ENCODE data around the gene ADAM8.
"Not testable (repeated sequence)": the region's sequence is repeated elsewhere in the genome, so short reads cannot be mapped to it uniquely, and the experiment has no call there.

ADAM8 gene

DNA sequence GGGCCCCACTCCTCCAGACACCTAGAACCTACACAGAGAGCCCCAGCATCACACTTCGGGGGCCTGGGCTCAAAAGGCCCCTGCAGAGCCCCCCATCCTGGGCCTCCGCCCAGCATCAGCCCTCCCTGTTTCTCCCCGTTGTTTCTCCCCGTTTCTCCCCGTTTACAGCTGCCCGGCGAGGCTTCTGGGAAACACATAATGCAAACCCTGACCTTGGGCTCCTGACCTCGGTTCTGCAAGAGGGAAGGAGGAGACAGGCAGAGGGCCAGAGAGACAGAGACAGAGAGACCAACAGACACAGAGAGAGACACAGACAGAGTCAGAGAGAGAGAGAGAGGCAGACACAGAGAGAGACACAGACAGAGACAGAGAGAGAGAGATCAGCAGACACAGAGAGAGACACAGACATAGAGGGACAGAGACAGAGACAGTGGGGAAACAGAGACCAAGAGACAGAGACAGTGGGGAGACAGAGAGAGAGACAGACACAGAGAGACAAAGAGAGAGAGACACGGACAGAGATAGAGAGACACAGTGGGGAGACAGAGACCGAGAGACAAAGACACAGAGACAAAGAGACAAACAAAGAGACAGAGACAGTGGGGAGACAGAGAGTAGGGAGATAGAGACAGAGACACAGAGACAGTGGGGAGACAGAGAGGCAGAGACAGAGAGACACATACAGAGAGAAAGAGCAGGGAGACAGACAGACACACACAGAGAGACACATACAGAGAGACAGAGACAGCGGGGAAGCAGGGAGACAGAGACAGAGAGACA is 26.5 kb downstream of the ADAM8 start:
- no peak for DNase-seq (ENCODE audit: low read depth, low spot score)

DNA sequence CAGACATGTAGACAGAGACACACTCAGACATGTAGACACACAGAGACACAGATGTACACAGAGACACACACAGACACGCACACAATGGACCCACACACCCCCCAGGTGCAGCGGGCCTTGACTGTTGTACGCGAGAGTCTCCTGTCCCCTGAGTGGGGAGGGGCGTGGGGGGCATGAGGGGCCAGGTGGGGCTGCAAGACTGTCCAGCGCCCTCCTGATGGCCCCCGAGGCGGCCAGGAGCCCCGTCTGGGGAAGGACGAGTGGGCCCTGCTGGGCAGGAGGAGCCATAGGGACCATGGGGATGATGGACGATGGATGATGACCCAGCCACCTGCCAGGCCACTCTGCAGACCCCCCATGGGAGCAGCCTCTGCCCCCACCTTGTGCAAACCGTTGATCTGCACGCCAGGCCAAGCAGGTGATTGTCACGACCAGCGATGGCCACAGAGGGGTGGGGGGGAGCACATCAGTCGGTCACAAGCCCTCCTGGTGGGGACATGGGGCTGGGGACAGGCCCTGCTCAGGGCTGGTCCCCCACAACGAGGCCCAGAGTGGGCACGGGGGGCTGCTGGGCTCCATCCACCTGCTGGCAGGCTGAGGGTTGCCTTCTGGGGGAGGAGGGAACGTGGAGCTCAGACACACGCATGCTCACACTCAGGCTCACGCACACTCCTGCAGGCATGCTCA is 27.4 kb downstream of the ADAM8 start:
- no peak for DNase-seq (ENCODE audit: low read depth, low spot score)

DNA sequence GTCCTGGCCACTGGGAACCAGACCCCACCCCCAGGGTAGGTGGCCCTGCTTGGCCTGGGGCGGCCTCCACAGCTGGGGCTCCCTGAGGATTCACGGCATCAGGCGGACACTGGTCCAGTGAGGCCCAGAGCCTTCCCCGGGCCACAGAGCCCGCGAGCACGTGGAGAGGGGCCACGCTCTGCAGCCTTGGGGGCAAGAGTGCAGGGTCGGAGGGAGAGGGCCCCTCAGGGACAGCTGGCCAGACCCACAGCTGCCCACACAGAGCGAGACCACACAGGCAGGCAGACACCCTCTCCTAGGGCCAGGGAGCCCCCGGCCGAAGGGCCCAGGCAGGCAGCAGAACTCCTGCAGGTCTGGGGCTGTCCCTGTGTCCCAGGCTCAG is 28.3 kb downstream of the ADAM8 start:
- DNase-seq (ENCODE audit: low read depth, low spot score), result no peak

DNA sequence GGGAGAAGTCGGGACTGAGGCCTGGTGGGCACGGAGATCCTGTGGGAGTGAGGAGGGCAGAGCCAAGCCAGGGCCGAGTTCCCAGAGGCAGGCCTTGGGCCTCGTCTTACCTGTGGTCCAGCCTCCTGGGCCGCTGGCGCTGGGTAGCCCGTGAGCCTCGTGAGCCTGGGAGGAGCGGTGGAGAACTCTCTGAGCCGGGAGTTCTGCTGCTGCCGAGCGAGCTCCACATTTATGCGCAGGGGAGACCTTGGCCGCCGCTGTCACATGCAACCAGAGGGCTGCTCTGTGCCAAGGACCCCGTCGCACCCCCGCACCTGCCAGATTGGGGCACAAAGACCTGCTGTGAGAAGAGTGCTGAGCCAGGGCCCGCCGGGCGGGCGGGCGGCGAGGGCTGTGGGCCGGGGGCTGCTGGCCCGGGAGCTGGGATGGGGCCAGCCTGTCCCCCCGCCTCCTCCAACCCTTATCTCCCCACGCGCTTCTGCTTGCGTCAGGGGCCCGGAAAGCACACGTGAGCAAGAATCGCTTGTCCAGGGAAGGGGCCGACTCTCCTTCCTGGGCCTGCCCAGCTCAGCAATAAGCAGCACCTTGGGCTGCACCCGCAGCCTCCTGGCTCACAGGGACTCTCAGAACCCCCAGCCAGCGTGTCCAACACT is 28.9 kb downstream of the ADAM8 start:
- no peak for DNase-seq (ENCODE audit: low read depth, low spot score)

DNA sequence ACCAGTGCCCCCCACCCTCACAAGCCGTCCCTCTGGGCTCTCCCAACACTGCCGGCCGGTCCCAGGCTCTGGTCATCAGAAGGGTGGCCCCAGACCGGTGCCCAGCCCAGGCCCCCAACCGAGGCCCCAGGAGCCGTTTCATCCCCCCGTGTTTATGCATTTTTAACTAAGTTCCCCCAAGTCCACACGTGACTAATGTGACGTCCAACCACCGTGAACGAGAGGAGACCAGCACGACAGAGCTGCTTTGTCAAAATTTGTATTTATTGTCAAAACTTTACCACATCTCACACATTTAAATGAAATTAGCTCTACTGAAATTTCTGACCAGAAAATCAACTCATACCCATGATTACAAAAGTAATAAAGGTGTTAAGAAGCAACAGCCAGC is 30.4 kb downstream of the ADAM8 start:
- no peak for DNase-seq (ENCODE audit: low read depth, low spot score)

DNA sequence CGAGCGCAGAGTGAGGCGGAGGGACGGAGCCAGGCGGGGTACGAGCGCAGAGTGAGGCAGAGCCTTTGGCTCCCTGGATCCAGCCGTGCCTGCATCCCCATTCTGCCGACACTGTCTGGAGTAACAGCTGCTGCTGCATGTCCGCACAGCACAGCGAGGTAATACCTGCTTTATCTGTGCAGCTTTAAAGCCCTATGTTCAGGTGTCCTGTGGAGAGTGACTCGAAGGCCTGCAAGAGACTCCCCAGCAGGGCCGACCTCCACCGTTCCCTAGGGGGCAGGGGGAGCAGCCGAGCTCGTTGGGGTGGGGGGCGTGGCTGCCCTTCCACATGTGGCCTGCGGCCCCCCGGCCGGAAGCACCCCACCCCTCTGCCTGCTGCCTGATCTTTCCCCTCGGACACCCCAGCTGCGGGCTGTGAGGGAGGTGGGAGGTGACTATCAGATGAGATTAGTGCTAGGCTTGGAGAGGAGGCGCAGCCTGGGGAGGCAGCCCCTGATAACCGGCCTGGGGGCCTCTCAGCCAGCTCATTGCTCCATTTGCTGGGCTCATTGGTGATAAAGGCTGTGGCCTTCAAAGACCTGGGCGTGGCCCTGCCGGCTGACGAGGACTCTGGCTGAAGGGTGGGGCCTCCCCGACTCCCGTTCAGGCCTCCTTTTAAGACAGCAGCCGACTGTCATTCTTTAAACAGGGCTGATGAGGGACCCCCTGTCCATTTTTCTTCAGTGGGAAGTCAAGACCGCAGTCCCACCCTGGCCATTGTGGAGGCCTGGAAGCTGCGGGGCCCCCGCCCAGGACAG is 31.0 kb downstream of the ADAM8 start:
- peak; percentile 74 for DNase-seq (ENCODE audit: low read depth, low spot score)

DNA sequence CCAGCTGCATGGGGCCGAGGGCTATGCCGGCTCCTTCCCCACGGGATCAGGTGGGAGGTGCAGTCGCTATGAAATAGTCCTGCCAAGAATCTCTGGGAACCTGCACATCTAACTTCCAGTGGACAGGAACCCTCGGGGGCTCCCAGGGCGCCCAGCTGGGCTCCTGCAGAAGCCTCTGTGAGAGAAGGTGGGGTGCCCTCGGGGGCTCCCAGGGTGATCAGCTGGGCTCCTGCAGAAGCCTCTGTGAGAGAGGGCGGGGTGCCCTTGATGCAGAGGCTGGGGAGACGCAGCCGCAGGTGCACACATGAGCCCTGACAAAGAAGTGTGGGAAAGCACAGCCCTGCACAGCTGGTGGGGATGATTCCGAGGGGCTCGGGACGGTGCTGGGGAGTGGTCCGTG is 33.1 kb downstream of the ADAM8 start:
- no peak for DNase-seq (ENCODE audit: low read depth, low spot score)

DNA sequence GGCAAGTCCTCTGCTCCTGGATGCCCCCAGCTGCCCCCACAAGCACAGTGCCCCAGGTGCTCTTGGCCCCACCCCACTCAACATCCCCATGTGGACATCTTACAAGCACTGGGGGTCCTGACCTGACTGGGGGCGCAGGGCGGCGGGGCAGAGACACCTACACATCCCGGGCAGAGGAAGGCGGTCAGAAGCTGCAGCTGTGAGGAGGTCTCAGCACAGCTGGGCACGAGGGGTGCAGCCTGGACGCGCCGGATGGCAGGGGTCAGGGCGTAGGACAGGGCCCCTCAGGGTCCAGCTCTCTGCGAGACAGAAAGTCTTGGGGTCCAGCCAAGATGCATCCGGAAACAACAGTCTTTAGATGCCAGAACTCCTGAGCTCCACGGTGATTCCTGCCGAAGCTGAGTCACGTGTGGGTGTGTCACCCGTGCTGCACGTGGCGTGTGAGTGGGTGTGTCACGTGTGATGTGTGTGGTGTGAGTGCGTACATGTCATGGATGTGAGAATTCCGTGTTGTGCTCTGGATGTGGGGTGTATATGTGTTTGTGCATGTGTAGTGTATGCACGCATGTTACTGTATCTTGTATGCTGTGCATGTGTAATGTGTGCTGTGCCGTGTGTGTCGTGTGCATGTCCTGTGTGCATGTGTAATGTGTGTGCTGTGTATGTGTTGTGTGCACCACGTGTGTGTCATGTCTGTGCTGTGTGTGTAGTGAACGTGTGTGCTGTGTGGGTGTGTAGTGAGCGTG is 33.9 kb downstream of the ADAM8 start:
- no peak for DNase-seq (ENCODE audit: low read depth, low spot score)

DNA sequence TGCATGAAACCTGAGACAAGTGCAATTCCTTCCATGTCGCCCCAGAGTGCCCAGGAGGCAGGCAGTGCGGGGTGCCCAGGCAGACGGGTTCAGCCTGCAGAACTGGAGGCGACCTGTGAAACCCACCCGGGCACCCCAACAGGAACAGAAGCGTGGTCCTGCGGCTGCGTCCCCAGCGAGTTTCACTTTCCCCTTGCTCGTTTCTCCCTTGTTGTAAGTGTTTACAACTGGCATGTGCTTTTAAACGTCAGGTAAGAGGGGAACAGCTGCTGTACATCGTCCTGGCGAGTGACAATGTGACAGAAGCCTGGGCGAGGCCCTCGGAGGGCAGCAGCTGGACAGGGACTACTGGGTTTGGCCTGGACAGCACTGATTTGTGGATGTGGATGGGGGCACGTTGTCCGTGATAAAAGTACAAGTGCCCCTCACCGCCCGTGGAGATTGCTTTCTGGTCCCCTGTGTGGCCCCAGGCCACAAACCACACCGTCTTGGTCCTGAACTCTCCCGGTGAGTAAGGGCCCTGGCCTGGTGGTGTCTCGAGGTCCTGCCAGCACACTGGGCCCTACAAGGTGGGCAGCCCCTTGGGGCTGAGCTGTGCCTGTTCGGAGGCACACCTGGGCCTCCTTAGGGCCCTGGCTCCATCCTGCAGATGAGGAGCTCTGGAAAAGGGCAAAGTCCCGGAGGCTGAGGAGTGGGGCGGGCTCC is 35.0 kb downstream of the ADAM8 start:
- DNase-seq (ENCODE audit: low read depth, low spot score), result no peak

DNA sequence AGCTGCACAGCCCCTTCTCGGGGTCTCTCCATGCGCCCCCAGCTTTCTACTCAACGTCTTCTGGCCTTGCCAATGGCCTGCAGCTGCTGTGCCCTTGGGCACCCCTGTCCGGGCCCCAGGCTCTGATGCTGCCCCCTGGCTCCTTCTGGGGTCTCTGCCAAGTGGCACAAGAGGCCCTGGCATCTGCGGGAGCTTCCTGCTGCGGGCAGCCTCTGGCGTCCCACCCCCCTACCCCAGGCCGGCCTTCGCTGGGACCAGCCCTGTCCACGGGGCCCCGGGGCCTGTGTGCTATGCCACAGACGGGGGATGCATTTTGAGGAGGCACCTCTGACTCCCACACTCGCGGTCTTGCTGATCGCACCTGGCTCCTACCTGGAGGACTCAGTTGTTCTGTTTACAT is 36.7 kb downstream of the ADAM8 start:
- no peak for DNase-seq (ENCODE audit: low read depth, low spot score)

DNA sequence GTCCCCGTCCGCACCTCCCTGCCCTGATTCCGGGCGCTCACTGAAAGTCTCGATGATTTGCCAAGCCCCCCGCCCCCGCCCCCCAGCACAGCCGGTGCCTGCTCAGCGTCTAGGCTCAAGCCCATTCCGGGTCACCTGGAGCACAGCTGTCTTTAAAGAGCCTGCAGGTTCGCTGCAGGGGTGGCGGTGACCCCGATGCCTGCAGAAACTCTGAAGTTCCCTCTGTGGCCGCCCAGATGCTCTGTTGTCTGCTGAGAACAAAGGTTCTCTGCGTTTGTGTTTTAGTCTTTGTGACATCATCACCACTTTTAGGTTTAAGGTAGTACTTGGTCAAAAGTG is 38.2 kb downstream of the ADAM8 start:
- DNase-seq (ENCODE audit: low read depth, low spot score), result no peak

DNA sequence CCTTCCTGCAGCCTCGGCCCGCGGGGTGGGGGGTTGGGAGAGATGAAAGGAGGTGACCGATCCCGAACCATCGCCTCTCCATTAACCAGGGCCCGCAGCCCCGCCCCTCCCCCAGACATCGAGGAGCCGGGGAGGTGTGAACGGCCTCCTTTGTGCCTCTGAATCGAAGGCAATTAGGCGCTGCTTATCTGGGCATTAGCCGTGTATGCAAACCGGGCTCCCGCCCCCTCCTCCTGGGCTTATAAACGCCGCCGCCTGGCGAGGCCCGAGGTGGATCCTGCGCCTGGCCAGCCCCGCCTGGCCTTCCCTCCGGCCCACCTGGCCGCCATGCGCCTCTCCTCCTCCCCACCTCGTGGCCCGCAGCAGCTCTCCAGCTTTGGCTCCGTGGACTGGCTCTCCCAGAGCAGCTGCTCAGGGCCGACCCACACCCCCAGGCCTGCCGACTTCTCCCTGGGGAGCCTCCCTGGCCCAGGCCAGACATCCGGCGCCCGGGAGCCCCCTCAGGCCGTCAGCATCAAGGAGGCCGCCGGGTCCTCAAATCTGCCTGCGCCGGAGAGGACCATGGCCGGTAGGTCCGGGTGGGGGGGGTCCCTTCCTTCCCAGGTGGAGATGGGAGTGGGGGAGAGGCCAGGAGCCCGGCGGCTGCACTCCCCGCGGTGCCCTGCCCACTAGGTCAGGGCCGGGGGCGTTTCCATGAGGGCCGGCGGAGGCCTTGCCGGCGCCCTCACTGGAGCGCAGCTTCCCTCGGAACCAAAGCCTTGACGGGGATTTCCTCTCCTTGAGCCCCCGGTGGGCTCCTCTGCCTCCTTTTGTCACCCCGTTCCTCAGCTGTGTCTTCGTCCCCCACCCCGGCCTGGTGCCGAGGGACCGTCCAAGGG is 38.8 kb downstream of the ADAM8 start, which contains the start of gene VENTX:
VENTX (plus strand) TSS at position 268 of the 878 bp plus-strand sequence; CDS start at position 328, 60 bp downstream.
- peak; percentile 97 for DNase-seq (ENCODE audit: low read depth, low spot score)

DNA sequence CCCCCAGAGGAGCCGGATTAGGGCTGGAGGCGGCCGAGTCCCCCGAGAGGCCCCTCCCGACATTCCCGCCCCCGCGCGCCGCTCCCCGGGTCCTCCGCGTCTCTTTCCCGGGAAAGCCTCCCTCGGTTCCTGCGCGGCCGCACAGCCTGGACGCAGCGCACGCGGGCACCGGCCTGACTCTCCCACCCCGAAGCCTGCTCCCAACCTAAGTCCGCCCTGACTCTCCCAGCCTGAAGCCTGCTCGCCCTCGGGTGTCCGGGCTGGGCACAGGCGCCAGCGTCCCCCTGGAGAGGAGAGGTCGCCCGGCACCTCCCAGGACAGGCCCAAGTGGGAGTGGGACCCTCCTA is 39.5 kb downstream of the ADAM8 start:
- DNase-seq (ENCODE audit: low read depth, low spot score), result no peak

DNA sequence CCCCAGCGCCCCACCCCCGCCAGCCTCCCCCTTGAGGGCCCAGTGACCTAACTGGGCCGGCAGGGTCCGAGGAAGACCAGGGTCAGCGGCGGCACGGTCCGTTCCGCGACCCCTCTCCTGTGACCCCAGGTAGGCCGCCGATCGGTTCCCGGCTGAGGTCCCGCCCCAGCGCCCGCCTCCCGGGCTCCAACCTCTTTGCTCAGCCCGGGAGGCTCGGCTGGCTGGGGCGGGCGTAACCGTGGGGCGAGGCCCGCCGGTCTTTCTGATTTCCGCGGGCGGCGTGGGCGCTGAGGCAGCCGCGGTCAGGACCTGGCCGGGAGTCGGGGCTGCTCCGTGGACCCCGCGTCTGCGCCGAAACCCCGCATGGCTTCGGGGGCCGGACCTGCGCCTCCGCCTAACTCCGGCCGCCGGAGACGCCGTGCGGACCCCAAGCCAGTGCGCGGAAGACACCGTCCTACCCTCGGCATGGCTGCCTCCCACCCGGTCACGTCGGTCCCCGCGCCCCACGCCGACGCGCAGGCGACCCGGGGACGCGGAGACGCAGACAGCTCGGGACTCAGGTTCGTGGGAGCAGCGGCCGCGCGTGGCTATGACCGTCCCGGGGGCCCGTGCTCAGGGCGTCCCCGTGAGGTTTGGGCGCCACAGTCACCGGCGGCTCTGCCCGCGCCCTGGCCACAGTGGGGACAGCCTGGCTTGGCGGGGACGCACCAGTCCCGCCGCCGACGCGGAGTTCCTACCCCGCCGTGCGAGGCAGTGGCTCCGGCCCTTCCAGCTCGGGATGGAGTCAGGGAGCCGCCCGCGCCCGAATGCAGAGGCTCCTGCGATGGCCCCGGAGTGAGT is 40.0 kb downstream of the ADAM8 start:
- DNase-seq (ENCODE audit: low read depth, low spot score), result no peak

DNA sequence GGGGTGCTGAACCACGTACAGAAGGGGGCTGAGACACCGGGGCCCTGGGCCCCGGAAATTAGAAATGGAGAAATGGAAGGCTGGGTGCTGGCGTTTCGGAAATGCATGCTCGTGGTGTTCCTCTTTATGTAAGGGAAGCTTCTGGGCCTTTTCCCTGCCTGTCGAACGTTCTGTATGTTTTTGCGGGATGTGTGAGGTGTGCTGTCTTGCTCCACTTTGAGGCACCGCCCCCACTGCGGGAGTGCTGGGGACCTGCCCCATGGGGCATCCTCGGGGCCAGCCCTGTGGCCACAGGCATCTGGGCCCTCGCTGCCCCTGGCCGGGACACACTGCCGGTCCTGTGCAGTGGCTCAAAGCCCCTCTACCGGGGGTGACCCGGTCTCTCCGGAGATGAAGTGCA is 40.7 kb downstream of the ADAM8 start:
- no peak for DNase-seq (ENCODE audit: low read depth, low spot score)

DNA sequence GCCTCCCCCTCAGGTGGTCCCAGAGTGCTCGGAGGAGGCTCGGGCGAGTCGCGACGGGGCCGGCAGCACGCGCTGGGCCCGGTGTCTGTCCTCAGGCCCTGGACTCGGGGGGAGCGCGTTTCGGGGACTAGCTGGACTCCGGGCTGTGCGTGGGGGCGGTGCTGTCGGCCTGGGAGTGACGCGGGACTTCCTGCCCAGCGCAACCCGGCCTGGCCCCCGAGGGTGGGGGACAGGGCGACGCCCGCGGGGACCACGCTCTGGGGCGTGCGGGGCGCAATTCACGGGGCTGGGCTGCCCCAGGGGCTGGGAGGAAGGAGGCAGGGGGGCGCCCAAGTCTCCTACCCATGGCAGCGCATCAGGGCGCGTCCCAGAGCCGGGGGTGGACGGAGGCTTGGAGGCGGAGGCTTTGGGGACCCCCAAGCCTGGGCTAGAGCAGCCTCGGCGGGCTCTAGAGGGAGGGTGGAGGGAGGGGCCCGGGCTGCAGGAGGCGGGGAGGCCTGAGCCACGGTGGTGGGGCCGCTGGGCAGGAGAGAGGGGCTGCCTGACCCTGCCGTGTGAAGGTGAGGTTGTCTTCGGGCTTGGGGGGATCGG is 41.3 kb downstream of the ADAM8 start:
- no peak for DNase-seq (ENCODE audit: low read depth, low spot score)

DNA sequence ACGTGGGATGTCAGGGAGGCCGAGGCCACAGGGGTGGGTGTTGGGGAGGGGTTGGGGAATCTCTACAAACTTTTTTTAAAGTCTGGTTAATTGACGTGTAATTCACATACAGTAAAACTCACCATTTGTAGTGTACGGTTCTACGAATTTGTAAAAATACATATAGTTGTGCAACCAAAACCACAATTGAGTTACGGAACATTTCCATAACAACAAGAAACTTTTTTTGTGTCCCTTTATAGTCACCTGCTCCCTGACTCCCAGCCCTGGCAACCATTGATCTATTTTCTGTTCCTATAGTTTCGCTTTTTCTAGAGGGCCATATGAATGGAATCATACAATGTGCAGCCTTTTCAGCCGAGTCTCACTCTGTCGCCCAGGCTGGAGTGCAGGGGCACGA is 41.9 kb downstream of the ADAM8 start:
- DNase-seq (ENCODE audit: low read depth, low spot score), result not testable (repeated sequence)

DNA sequence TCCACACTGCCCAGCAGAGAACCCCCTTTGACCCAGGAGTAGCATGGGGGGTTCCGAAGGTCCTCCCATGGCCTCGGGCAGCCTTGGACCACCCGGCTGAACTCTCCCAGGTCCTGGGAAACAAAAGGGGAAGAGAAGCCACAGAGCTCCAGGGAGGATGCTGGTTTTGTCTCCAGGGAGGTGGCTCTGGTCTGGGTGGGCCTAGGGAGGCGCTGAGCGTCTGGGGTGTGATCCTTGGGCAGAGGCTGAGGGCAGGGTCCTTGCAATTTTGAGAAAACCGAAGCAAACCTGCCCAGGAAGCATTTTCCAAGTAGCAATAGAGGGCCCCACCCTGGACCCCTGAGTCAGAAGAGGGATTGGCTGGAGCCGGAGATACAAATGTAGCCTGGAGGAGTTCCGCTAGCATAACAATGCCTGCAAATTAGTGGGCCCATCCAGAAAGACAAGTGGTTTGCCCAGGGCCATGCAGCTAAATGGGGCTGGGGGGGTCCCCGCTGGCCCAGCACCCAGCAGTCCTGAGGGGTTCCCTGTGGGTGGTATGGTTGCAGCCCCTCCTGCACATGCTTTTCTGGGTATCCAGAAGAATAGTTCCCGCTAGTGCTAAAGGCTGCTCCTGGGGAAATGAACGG is 44.6 kb downstream of the ADAM8 start:
- peak; percentile 82 for DNase-seq (ENCODE audit: low read depth, low spot score)

All from ELF-1 (cell line).